ENCODE data around the gene ISM1. TPM values are rescaled to one million over a fixed set of nuclear protein-coding genes. Genes with fewer than 3 reads are reported as not detected.

ISM1 gene
- total and polyA plus RNA-seq, 8 donors, result 0.25 to 14.3 (median 0.97) TPM; not detected in 2

DNA sequence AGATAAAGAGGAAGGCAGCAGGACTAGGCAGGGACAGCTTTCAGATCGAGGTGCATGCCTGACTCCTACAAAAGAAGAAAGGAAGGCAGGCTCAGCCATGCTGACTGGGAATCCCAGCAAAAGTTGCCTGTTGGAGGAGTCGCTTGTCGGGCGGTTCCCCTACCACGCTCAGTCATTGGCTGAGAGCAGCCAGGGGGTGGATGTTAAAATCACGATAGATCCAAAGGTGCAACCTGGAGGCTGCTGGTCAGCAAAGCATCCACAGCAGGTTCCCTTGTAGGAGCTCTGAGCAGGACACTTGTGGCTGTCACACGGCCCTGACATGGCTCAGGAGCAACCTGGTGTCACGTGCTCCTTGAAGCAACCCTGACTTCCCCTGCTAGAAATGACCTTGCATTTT is 74.6 kb downstream of the ISM1 start:
- 78 to 82% (median 80%) methylated on average over 8 of the region's 8 CpGs for WGBS, 5 donors
- H3K4me3 ChIP-seq, result no peak overlapping the region
- no peaks in the 10 kb centered on the region for H3K4me1 ChIP-seq
- H3K9me3 ChIP-seq, result no peaks in the 10 kb centered on the region
- no peak for DNase-seq
- no peak overlapping the region for H3K27ac ChIP-seq
- no peak for TF ChIP-seq POLR2AphosphoS5 (IDR thresholded peaks at IDR 0.05)
- TF ChIP-seq CTCF (IDR thresholded peaks at IDR 0.05), result no peak
- intact Hi-C loops (cut with DNase I; ENCODE audit: low total_unique reads), result no loop called here
- no peaks in the 10 kb centered on the region for H3K27me3 ChIP-seq
- peaks cover 0 to 9% (median 0%) of the 10 kb centered on the region in 4 donors for H3K36me3 ChIP-seq

DNA sequence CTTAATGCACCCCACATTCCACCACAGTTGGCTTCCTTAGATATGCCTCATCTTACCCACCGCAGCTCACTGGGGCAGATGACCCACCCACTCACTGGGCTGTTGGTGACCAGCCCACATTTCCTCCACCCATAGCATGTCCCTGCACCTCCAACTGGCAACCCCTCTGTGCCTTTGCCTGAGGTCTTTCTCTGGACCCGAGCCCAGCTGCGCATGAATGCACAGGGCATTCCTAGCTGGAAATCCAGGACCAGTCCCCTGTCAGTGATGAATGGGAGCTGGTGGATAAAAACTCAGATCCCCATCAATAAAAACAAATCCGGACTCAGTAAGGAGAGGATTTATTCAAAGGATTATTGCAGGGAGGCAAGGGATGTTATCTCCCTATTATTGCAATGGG is 75.0 kb downstream of the ISM1 start:
- intact Hi-C loops (cut with DNase I; ENCODE audit: low total_unique reads), result no loop called here
- DNase-seq, result no peak
- WGBS, 5 donors, result 63 to 87% (median 79%) methylated on average over 4 of the region's 4 CpGs
- Histone ChIP-seq H3K4me3 (no peak overlapping the region), H3K9me3 (no peaks in the 10 kb centered on the region), H3K36me3 (peaks cover 0 to 9% (median 0%) of the 10 kb centered on the region in 4 donors), H3K27me3 (no peaks in the 10 kb centered on the region), H3K4me1 (no peaks in the 10 kb centered on the region), H3K27ac (no peak overlapping the region)
- TF ChIP-seq POLR2AphosphoS5 (IDR thresholded peaks at IDR 0.05), result no peak
- TF ChIP-seq CTCF (IDR thresholded peaks at IDR 0.05), result no peak
- TF ChIP-seq POLR2A (IDR thresholded peaks at IDR 0.05), result no peak

GRCh38 chr20:13297147-13297899 is 76.2 kb downstream of the ISM1 start:
- Histone ChIP-seq H3K27me3 (no peaks in the 10 kb centered on the region), H3K9me3 (no peaks in the 10 kb centered on the region), H3K36me3 (peaks cover 0 to 9% (median 0%) of the 10 kb centered on the region in 4 donors), H3K4me3 (no peak overlapping the region), H3K27ac (no peak overlapping the region), H3K4me1 (no peaks in the 10 kb centered on the region)
- intact Hi-C loops (cut with DNase I; ENCODE audit: low total_unique reads), result no loop called here
- TF ChIP-seq EP300 (IDR thresholded peaks at IDR 0.05), result no peak
- no peak for TF ChIP-seq POLR2A (IDR thresholded peaks at IDR 0.05)
- TF ChIP-seq POLR2AphosphoS5 (IDR thresholded peaks at IDR 0.05), result no peak
- TF ChIP-seq CTCF (IDR thresholded peaks at IDR 0.05), result no peak
- DNase-seq, result no peak
- 70 to 78% (median 75%) methylated on average over 5 of the region's 5 CpGs for WGBS, 5 donors

DNA sequence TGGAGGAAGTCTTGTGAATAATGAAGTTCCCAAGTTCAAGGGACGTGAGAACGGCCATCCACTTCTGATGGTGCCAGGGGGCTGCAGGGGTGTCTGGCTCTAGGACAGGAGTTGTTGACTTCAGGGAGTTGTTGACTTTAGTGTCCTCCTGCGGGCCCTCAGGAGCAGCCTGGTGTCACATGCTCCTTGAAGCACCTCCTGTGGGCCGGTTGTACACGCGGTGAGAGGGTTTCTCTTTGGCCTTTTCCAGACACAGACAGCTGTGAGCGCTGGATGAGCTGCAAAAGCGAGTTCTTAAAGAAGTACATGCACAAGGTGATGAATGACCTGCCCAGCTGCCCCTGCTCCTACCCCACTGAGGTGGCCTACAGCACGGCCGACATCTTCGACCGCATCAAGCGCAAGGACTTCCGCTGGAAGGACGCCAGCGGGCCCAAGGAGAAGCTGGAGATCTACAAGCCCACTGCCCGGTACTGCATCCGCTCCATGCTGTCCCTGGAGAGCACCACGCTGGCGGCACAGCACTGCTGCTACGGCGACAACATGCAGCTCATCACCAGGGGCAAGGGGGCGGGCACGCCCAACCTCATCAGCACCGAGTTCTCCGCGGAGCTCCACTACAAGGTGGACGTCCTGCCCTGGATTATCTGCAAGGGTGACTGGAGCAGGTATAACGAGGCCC is 77.8 kb downstream of the ISM1 start:
- no peak overlapping the region for H3K27ac ChIP-seq
- 92 to 94% (median 93%) methylated on average over 25 to 29 of the region's 29 CpGs for WGBS, 5 donors
- intact Hi-C loops (cut with DNase I; ENCODE audit: low total_unique reads), result no loop called here
- no peak for DNase-seq
- no peaks in the 10 kb centered on the region for H3K27me3 ChIP-seq
- no peak overlapping the region for H3K4me3 ChIP-seq
- H3K9me3 ChIP-seq, result peaks cover 0 to 6% (median 3%) of the 10 kb centered on the region in 4 donors
- no peaks in the 10 kb centered on the region for H3K4me1 ChIP-seq
- peaks cover 0 to 9% (median 0%) of the 10 kb centered on the region in 4 donors for H3K36me3 ChIP-seq
- TF ChIP-seq EP300 (IDR thresholded peaks at IDR 0.05) (no peak), POLR2AphosphoS5 (IDR thresholded peaks at IDR 0.05) (no peak), POLR2A (IDR thresholded peaks at IDR 0.05) (no peak), CTCF (IDR thresholded peaks at IDR 0.05) (no peak)

Measured in stomach (tissue), 9 donors.